ENCODE measurements around the gene ZBP1.

The ZBP1 gene

DNA sequence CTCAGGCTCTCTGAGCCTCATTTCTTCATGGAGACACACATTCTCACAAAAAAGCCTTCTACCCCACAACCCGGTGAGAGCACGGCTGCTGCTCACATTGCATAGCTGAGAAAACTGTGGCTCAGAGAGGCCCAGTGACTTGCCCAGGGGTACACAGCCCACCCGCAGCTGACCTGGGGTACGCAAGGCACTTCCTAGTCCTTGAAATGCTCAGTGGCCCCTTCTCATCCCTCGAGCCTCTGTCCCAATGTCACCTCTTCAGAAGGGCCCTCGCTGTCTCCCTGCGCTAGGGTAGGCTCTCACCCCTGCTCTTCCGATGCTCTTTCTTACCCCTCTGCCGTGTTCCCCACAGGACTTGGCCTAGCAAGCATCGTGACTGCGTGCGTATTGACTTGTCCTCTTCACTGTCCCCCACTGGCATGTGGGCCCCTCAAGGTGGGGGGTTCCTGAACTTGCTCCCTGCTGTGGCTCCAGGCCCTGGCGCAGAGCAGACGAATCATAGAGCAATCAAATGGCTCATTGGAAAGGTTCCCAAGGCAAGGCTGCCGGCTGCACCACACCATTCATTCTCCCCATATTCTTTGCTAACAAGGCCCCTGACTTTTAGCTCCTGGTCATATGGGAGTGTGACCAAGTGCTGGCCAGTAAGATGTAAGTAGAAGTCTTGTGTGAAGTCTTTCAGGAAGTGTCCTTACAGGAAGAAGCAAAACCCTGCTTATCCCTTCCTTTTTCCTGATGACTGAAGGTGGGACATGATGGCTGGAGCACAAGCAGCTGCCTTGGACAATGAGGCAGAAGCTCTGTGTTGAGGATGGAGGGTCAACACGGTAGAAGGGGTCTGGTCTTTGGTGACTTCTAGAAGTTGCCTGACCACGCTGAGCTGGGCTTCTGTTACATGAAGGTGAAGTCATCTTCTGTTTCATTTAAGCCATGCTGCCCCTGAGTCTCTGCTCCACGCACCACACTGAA is 36.7 kb downstream of the ZBP1 start:
- no peak for DNase-seq

DNA sequence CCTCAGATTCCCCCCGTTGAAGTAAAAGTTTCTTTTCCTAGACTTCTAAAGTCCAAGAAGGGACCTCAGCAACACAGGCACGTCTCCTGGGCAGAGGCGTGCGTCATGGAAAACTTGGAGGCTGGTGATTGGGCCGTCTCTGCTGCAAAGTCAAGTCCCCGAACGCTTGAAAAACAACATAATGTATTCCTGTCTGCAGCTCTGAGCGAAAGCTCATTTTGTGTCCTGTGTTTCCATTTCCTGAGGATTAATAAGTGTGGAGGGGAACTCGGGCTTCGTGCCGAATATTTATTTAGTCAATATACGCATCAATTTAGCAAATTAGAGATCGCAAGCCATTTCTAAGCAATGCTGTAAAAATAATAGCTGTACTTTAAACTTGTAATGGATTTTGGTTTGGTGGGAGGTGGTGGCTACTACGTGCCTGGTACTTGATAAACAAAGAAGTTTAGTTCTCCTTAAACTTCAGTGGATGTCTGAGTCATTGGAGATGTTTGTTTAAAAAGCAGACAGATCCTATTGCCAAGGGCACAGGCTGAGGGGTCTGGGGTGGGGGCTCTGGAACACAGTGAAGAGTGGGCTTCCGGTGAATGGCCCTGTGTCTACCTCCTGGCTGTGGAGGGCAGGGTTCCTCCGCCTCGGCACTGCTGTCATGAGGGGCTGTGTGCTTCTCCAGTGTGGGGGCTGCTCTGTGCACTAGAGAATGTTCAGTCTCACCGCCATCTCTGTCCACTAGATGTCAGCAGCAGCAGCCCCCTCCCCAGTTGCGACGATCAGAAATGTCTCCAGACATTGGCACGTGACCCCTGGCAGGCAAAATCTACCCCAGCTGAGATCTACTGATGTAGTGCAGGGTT is 37.6 kb downstream of the ZBP1 start:
- DNase-seq: peak; percentile 22

DNA sequence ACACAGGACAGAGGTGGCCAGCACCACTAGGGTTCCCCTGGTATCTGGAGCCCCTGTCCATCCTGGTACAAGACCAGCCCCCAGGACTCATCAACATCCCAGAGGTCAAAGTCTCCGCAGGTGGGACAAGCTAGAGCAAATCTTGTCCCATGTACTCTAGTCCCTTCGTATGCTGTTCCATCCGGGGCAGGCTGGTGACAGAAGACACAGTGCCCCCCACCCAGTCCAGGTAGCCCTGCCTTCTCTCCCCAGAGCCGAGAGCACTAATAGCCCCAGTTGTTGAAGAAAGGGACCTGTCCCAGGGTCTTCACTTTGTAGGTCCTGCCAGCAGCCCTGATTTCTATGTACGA is 38.2 kb downstream of the ZBP1 start:
- DNase-seq: no peak

GRCh38 chr20:57581202-57582028 is 38.8 kb downstream of the ZBP1 start:
- DNase-seq: no peak

DNA sequence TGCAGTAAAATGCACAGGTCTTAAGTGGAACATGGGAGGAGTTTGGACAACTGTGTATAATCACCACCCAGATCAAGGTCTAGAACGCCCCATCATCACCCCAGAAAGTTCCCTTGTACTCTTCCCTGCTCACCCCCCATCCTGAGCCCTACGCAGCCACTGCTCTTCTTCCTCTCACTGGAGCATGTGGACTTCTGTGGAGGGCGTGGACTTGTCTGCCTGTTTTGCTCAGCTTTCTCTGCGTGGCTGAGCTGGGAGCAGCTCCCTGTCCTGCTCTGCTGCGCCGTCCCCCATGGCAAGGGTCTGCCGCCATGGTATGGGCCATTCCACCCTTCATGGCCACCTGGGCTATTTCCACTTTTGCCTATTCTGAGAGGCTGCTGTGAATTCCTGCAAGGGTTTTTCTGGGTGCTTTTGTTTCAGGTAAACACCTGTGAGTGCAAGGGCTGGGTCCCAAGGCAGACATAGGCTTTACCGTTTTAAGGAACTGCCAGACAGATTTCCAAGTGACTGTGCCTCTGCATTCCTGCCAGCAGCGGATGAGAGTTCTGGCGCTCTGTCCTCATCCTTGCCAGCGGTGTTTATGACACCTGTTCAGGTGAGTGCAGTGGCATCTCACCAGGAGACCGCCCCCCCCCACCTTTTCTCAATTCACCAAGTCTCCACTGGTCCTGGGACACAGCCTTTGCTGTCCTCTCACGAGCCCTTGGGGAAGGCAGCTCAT is 39.6 kb downstream of the ZBP1 start:
- DNase-seq: no peak

- no peak for DNase-seq
These were observed 40.3 kb downstream of the ZBP1 start for GRCh38 chr20:57579898-57580447.

GRCh38 chr20:57579331-57579897 is 40.8 kb downstream of the ZBP1 start:
- DNase-seq: no peak

DNA sequence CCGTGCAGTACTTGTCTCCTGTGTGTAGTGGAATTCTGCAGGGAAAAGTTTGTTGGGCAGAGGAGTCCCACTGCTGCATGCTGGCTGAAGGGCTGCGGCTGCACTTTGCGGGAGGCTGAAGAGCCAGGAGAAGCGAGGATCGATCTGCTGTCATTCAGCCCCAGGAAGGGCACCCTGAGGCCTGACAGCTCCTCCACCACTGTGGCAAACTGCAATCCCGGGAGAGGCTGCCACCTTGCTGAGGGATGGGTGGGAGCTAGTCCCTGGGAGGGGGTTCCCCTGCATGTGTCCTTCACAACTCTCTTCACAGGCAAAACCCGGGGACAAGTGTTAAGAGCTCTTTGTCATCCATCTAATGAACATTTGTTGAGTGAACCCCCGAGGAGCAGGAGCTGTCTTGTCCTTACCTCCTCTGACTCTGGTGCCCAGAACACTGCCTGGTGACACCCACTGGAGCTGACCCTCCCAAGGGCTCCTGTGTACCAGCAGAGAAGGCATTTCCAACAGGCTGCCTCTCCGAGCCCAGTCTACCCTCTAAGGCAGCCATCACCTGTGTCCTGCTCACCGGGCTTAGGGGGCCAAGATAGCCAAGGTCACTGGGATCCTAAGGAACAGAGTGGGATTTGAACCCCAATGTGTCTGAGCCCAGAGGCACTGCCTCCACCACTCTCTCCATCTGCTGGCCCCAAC is 41.6 kb downstream of the ZBP1 start:
- DNase-seq: no peak

GRCh38 chr20:57577679-57578475 is 42.3 kb downstream of the ZBP1 start:
- DNase-seq: peak; percentile 38

DNA sequence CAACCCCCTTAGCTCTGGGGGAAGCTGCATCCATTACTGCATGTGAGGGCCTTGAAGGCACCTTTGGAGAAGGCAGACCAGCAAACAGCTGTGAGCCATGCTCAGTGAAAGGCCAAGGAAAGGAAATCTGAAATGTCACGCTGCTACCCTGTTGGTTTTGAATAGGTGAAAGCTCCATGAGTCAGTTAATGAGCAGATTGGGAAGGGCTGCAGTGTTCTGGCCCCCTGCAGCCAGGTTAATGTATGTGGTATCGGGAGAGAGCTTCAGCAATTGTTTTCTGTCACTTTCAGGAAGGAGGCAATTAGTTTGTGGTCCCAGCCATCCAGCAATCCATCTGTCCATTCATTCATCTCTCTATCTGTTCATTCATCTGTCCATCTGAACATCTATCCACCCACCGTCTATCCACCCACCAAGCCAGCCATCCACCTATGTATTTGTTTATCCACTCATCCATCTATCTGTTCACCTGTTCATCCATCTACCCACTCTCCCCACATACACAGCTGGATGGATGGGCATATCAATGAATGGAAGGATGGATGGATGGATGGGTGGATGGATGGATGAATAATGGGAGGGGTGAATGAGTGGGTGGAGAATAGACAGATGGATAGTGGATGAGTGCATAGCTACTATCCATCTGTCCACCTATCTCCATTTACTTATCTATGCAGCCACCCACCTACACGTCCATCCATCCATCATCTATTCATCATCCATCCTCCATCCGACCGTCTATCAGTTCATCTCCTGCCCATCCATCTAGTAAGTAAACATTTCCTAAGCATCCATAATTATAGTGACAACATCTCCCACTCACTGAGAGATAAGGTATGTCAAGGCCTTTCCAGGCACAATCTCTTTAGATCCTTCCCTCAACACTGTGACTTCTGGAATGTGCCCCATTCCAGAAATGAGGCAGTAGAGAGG is 43.3 kb downstream of the ZBP1 start:
- no peak for DNase-seq

- no peak for DNase-seq
These were observed 44.2 kb downstream of the ZBP1 start for GRCh38 chr20:57576002-57576401.

DNA sequence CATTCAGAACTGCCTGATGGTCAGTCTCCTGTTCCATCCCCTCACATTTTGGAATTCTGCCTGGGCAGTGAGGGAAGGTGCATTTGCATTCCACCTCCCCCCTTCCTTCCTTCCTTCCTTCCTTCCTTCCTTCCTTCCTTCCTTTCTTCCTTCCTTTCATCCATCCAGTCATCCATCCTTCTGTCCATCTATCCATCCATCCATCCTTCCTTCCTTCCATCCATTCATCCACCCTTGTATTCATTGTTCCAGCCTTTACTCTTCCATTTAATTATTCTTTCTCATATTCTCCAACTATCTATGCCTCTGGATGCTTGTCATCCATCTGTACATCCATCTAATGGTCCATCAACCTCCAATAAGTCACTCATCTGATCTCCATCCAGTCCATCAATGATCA is 45.3 kb downstream of the ZBP1 start:
- no peak for DNase-seq

DNA sequence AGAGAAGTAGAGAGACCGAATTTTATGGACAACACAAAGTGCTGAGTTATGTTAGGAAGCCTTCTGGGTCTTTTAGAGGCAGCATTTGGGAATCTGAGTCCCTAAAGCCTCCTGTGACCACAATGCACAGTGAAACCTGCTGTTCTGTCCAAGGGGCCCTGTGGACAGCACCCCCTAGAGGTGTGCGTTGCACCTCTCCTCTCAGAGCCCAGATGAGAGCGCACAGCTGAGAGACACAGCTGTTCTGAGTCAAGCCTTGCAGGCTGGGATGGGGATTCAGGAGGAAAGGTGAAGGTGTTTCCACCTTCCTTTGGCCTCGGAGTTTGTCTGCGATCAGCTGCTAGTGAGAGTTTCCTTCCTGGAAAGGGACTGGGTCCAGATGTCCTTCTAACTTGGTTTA is 46.3 kb downstream of the ZBP1 start:
- DNase-seq: peak; percentile 61

DNA sequence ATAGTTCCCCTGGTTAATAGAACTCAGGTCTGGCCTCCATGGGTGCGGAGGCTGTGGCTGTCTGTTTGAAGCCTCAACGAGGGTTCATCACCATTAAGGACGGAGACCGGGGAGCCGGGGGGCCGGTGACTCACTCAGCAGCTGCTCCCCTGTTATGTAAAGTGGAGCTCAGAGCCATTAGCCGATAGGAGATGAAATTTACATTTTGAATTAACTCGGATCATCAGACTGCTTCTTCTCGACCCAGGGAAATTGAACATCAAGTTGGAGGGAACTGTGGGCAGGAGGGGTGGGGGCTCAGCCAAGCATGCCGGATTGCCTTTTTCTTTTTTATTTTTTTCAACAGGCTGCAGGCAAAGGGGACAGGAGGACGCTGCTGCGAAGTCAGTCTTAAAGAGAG is 47.0 kb downstream of the ZBP1 start:
- no peak for DNase-seq

DNA sequence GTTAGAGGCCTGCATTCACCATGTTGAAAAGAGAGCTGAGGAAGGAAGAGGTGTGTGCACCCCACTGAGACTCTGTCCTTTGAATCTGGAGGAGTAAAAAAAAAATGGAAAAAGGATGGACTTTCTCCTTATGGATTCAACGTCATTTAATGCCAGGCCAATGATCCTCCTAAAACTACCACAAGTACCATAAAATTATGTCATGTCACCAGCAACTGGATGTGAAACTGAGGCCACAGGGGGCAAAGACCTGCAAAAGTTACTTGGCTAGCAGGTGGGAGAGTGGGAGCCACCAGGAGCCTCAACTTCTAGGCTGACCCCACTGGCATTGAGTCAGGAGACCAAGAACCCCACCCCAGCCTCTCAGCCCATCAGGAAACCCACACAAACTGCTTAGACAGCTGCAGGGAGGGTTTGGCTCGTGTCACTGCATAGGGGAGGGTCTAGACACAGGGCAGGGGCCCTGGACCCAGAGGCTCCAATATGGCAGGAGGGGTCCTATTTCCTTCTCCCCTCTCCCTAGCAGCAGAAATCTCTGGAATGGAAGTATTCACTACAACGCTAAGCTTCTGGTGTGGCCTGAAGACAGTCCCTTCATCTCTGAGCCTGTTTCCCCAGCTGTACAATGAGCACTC is 48.3 kb downstream of the ZBP1 start:
- DNase-seq: no peak

- no peak for DNase-seq
These were observed 49.3 kb downstream of the ZBP1 start for GRCh38 chr20:57570920-57571319.

- DNase-seq: no peak
These were observed 49.9 kb downstream of the ZBP1 start for GRCh38 chr20:57570145-57570850.

DNA sequence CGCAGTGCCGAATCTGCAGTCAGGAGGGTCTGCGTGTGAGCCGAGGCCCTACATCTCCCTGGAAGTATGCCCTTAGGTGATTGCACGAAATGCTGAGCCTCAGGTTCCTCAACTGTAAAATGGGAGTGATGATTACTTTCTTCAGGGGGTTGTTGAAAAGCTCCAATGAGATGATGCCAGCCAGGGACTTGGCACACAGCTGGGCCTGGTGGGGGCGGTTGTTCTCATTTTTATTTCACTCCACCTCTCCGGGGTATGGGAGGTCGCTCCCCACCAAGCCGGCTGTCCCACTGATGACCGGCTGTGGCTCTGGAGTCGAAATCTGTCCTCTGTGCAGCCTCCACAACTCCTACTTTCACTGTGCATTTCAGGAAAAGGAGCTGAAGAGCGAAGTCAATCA is 51.3 kb downstream of the ZBP1 start:
- no peak for DNase-seq
